Esophagus muscularis mucosa (tissue), 4 donors: ENCODE measurements around the gene SMAP1. TPM values are rescaled to one million over a fixed set of nuclear protein-coding genes. Genes with fewer than 3 reads are reported as not detected.

ENCODE experiments used
- DNase-seq: peaks from one replicate; pipeline ENCODE4 v3.0.0-alpha.2; 2017; ENCODE audit errors: extremely low spot score
- H3K27ac ChIP-seq, 4 donors: fragments of 200-600 bp; sonication (generic); replicated peaks in 1 of 4; 1 replicate in 3 of 4; 2 replicates in 1 of 4; pipeline ENCODE4 v1.5.1; 2016 to 2019; ENCODE audit warnings: mild to moderate bottlenecking in 1 of 4
- H3K27me3 ChIP-seq, 4 donors: fragments of 200-600 bp; sonication (generic); one replicate each; pipeline versions ENCODE4 v1.5.1 to v1.6.0; 2016 to 2019
- H3K36me3 ChIP-seq, 4 donors: fragments of 200-600 bp; sonication (generic); one replicate each; pipeline ENCODE4 v1.5.1; 2016 to 2019
- H3K4me1 ChIP-seq, 4 donors: fragments of 200-600 bp; sonication (generic); one replicate each; pipeline ENCODE4 v1.5.1; 2016 to 2019
- H3K4me3 ChIP-seq, 4 donors: fragments of 200-600 bp; sonication (generic); 1 replicate in 2 of 4; 2 replicates in 2 of 4; pipeline ENCODE4 v1.5.1; 2016 to 2019; ENCODE audit warnings: mild to moderate bottlenecking in 4 of 4, moderate library complexity in 1 of 4
- H3K9me3 ChIP-seq, 4 donors: fragments of 200-600 bp; sonication (generic); 1 replicate in 3 of 4; 2 replicates in 1 of 4; pipeline ENCODE4 v1.5.1; 2016 to 2019
- CTCF ChIP-seq, 3 experiments: fragments of 200-600 bp in 2 of 3; fragments of 450-650 bp in 1 of 3; sonication (generic) in 2 of 3; IDR thresholded peaks; one replicate each; pipeline ENCODE4 v1.5.1; 2017 to 2019; ENCODE audit warnings: antibody characterized with exemption in 3 of 3, mild to moderate bottlenecking in 2 of 3, moderate library complexity in 1 of 3
- EP300 ChIP-seq: sonication (generic); formaldehyde crosslinking; IDR thresholded peaks from one replicate; pipeline ENCODE4 v1.6.1; 2017; ENCODE audit warnings: antibody characterized with exemption
- POLR2A ChIP-seq: fragments of 450-650 bp; IDR thresholded peaks from one replicate; pipeline ENCODE4 v1.6.1; 2017; ENCODE audit warnings: antibody characterized with exemption, moderate library complexity, mild to moderate bottlenecking, low read depth
- POLR2AphosphoS5 ChIP-seq, 2 donors: sonication (generic); formaldehyde crosslinking; IDR thresholded peaks; one replicate each; pipeline ENCODE4 v1.6.1; 2017; ENCODE audit warnings: antibody characterized with exemption in 2 of 2
- WGBS: methylation state at CpG from one replicate; pipeline ENCODE4 v1.1.5; 2018; 5-methylcytosine and 5-hydroxymethylcytosine counted together
- intact Hi-C: fragments of 100-400 bp; cut with DNase I; formaldehyde crosslinking; loops from one replicate; pipeline ENCODE4 v1.15.1; 2023
- total RNA-seq, 4 donors: library from RNA; depleted of rRNA; stranded (reverse); fragments of >200 nt; gene quantifications; one replicate each; pipeline versions ENCODE4 v1.1.0 to v1.2.1, GENCODE V29; 2016

SMAP1 gene
- total RNA-seq, 4 donors from 2014 or later, result 23.7 to 33.1 (median 29.5) TPM

DNA sequence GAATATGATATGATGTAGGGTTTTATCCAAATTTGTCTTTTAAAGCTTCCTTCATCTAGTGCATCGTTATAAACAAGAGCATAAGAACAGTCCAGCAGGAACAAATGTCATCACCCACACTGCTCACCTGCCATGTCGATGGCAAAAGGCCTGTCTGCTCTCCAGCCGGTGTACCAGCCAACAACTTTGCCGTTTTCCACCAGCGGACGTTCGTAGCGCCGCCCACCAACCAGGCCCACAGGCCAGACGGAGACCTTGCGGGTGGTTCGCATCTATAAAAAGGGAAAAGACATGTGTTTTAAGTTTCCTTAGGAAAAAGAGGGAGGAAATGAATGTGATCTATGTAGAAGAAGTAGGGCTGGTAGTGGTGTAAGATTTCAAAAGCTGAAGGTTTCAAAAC is 226.3 kb downstream of the SMAP1 start:
- TF ChIP-seq EP300 (no peak), POLR2A (no peak)
- 95% methylated on average over 12 of the region's 12 CpGs for WGBS

DNA sequence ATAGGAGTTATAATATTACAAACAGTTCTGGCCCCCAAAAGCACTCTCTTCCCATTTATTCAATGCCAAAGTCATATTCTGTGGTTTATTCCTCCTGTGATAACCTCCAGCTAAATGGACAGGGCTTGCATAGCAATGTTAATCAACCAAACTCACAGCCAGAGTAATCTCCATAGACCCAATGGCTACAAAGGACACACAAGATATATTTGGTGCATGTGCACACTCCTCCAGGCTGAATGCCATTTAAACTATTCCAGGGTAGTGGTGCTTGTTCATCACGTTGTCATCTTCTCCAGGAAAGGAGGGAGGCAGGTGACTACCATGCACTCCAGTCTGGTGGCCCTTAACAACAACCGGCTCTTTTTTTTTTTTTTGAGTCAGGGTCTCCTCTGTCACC is 232.4 kb downstream of the SMAP1 start:
- H3K27me3 ChIP-seq, result peaks cover 0 to 4% (median 0%) of the 10 kb centered on the region in 4 donors
- intact Hi-C loops, result no loop called here
- no peak overlapping the region for H3K4me3 ChIP-seq
- no peak for TF ChIP-seq POLR2A
- TF ChIP-seq CTCF (IDR thresholded peaks at IDR 0.05), result no peak
- TF ChIP-seq EP300, result no peak
- no peak for TF ChIP-seq POLR2AphosphoS5 (IDR thresholded peaks at IDR 0.05)
- H3K9me3 ChIP-seq, result no peaks in the 10 kb centered on the region
- no peak for DNase-seq
- H3K4me1 ChIP-seq, result no peaks in the 10 kb centered on the region
- H3K27ac ChIP-seq, result no peak overlapping the region
- WGBS, result 72% methylated on average over 2 of the region's 2 CpGs
- no peaks in the 10 kb centered on the region for H3K36me3 ChIP-seq

More for the DNA sequence above, 226.3 kb downstream of the SMAP1 start:
- intact Hi-C loops, result no loop called here
- H3K27ac ChIP-seq, result no peak overlapping the region
- DNase-seq, result no peak
- no peaks in the 10 kb centered on the region for H3K36me3 ChIP-seq
- H3K4me1 ChIP-seq, result no peaks in the 10 kb centered on the region
- no peak overlapping the region for H3K4me3 ChIP-seq
- no peaks in the 10 kb centered on the region for H3K27me3 ChIP-seq
- H3K9me3 ChIP-seq, result no peaks in the 10 kb centered on the region

- H3K36me3 ChIP-seq, result no peaks in the 10 kb centered on the region
- DNase-seq, result no peak
- intact Hi-C loops, result no loop called here
- no peak overlapping the region for H3K4me3 ChIP-seq
- TF ChIP-seq CTCF (IDR thresholded peaks at IDR 0.05) (peak in 1 of 3 experiments; percentile 3), POLR2A (no peak)
- WGBS, result 84% methylated on average over 3 of the region's 3 CpGs
- H3K27me3 ChIP-seq, result peaks cover 0 to 4% (median 0%) of the 10 kb centered on the region in 4 donors
- no peaks in the 10 kb centered on the region for H3K9me3 ChIP-seq
- H3K27ac ChIP-seq, result no peak overlapping the region
- no peaks in the 10 kb centered on the region for H3K4me1 ChIP-seq
These were observed 233.6 kb downstream of the SMAP1 start for GRCh38 chr6:70901324-70901723.

DNA sequence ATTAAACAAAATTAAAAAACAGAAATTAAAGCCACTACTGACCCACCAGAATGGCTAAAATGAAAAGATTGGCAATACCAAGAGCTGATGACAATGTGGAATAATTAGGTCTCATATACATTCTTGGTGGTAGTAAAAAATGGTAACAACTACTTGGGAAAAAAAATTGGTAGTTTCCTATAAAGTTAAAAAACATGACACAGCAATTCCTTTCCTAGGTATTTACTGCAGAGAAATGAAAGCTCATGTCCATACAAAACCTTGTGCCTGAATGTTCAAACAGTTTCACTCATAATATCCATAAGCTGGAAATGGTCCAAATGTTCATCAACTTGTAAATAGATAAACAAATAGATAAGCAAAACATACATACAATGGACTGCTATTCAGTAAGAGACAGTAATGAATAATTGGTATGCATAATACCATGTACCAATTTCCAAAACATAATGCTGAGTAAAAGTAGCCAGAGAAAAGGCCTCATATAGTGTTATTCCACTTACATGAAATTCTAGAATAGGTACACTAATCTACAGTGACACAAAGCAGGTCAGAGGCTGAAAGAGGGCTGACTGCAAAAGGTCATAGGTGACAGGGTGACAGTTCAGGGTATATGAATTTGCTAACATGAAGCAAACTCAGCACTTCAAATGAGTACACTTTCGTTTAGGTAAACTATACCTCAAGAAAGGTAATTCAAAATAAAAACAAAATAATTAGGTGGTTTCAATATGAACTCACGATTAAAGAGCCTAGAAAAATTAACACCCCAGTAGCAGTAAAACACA is 236.2 kb downstream of the SMAP1 start:
- intact Hi-C loops, result no loop called here
- H3K27ac ChIP-seq, result no peak overlapping the region
- no peaks in the 10 kb centered on the region for H3K4me1 ChIP-seq
- 67% methylated on average over 2 of the region's 2 CpGs for whole genome bisulfite sequencing
- no peak for DNase-seq
- no peak for TF ChIP-seq EP300
- no peak for TF ChIP-seq POLR2AphosphoS5 (IDR thresholded peaks at IDR 0.05)
- no peak for TF ChIP-seq POLR2A
- TF ChIP-seq CTCF (IDR thresholded peaks at IDR 0.05), result no peak
- H3K9me3 ChIP-seq, result no peaks in the 10 kb centered on the region
- peaks cover 0 to 4% (median 0%) of the 10 kb centered on the region in 4 donors for H3K27me3 ChIP-seq
- no peak overlapping the region for H3K4me3 ChIP-seq
- no peaks in the 10 kb centered on the region for H3K36me3 ChIP-seq

DNA sequence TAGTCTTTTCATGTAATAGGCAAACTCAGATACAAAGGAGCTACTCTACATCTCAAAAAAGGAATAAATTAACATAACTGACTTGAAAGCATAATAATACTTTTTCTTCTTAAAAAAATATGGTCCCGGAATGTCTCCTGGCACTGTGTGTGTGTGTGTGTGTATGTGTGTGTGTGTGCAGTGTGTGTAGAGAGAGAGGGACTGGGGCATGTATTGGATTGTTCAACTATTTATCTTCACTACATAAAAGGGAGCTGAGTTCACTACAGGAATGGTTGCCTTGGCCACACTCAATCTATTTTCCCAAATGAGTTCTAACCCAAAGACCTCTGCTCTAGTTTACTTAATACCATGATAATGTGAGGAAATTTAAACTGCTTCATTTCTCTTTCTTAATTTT is 238.1 kb downstream of the SMAP1 start:
- no peaks in the 10 kb centered on the region for H3K36me3 ChIP-seq
- no peak for DNase-seq
- H3K27ac ChIP-seq, result no peak overlapping the region
- H3K27me3 ChIP-seq, result no peaks in the 10 kb centered on the region
- WGBS, result 79% methylated on average over 1 of the region's 1 CpG
- no peaks in the 10 kb centered on the region for H3K4me1 ChIP-seq
- H3K4me3 ChIP-seq, result no peak overlapping the region
- TF ChIP-seq CTCF (IDR thresholded peaks at IDR 0.05), result no peak
- TF ChIP-seq EP300, result no peak
- TF ChIP-seq POLR2A, result no peak
- no peak for TF ChIP-seq POLR2AphosphoS5 (IDR thresholded peaks at IDR 0.05)
- no peaks in the 10 kb centered on the region for H3K9me3 ChIP-seq
- intact Hi-C loops, result no loop called here

Other genes with a start within 250 kb of the SMAP1 start
- gene SDHAF4, start 101.0 kb upstream of the SMAP1 start, total RNA-seq, result 10 to 100 TPM in 2 of 4 donors, 1 to 10 TPM in 2; 5.2 to 11.2 (median 8.7) TPM